Neural cell (in vitro differentiated cells): ENCODE measurements around the gene PLA2G2F.

ENCODE experiments used
- CTCF ChIP-seq: fragments of 450-650 bp; IDR thresholded peaks from 2 replicates; pipeline ENCODE4 v1.5.1; 2014; ENCODE audit warnings: antibody characterized with exemption, mild to moderate bottlenecking, moderate library complexity; ENCODE audit not compliant: poor library complexity, severe bottlenecking
- EP300 ChIP-seq: fragments of 450-650 bp; conservative IDR thresholded peaks from 2 replicates; pipeline ENCODE4 v1.6.1; 2014; ENCODE audit warnings: antibody characterized with exemption, mild to moderate bottlenecking, moderate library complexity; ENCODE audit not compliant: poor library complexity, severe bottlenecking
- EZH2 ChIP-seq: fragments of 200-600, 300-800 bp; shearing (Covaris generic), sonication (generic); IDR thresholded peaks from 2 replicates; pipeline ENCODE4 v1.6.1; 2014; ENCODE audit warnings: antibody characterized with exemption, low read length, borderline replicate concordance, mild to moderate bottlenecking; ENCODE audit not compliant: insufficient read depth, poor library complexity, severe bottlenecking
- POLR2AphosphoS5 ChIP-seq: IDR thresholded peaks from 2 replicates; pipeline ENCODE4 v1.6.1; 2012
- SMC3 ChIP-seq: fragments of 450-650 bp; conservative IDR thresholded peaks from 2 replicates; pipeline ENCODE4 v1.6.1; 2014; ENCODE audit warnings: antibody characterized with exemption, mild to moderate bottlenecking, moderate library complexity; ENCODE audit not compliant: poor library complexity
- TAF1 ChIP-seq: IDR thresholded peaks from 2 replicates; pipeline ENCODE4 v1.6.1; 2012; ENCODE audit warnings: low read depth

- TF ChIP-seq CTCF (no peak), POLR2AphosphoS5 (no peak), TAF1 (no peak), EP300 (no peak), EZH2 (no peak), SMC3 (no peak)
Measured at GRCh38 chr1:20187103-20187812, 48.1 kb downstream of the PLA2G2F start.
